HCT116 (cell line): Measurements from ENCODE around the gene PWWP2B. TPM values are rescaled to one million over a fixed set of nuclear protein-coding genes. Genes with fewer than 3 reads are reported as not detected.

ENCODE experiments used
- ATAC-seq: fragments of 200-7000 bp; cut with Tn5 transposase; 2 replicates; pipeline ENCODE4 v1.9.1; 2020; ENCODE audit warnings: mild to moderate bottlenecking, moderate library complexity
- BruUV-seq: library from RNA; stranded (reverse); fragments of 400-500 nt; replicated peaks from 2 replicates; lab custom pipeline; 2021; lab: Mats Ljungman, UMichigan
- CTCF ChIA-PET: fragments of 300-600 bp; sonication (Branson Sonifier 250); formaldehyde crosslinking; loops from one replicate; lab custom pipeline; 2021; ENCODE audit warnings: antibody characterized with exemption; lab: Charles Lee
- POLR2A ChIA-PET: fragments of 300-600, 350-600 bp; sonication (Branson Sonifier 250); formaldehyde crosslinking; loops from one replicate; lab custom pipeline; 2021; ENCODE audit warnings: antibody characterized with exemption; lab: Charles Lee
- RAD21 ChIA-PET, 2 experiments: fragments of 300-600 bp; sonication (Branson Sonifier 250); formaldehyde crosslinking; loops; one replicate each; lab custom pipeline; 2023; ENCODE audit warnings: low total read pairs in 2 of 2; ENCODE audit not compliant: uncharacterized antibody in 2 of 2, unreplicated experiment in 2 of 2, low non-redundant PET in 1 of 2; lab: Charles Lee
- DNase-seq: peaks from one replicate; pipeline ENCODE4 v3.0.0-alpha.2; 2010; ENCODE audit warnings: low read depth, low spot score
- H2AFZ ChIP-seq: fragments of 200-600 bp; shearing (Covaris generic), sonication (generic); 2 replicates; pipeline ENCODE4 v1.6.1; 2017; ENCODE audit warnings: low read depth, mixed run types, mixed read lengths, antibody characterized with exemption, low read length; ENCODE audit not compliant: poor library complexity, severe bottlenecking
- H3K27ac ChIP-seq: 2 replicates; pipeline ENCODE4 v1.5.1; 2012; ENCODE audit warnings: low read depth, low read length
- H3K27me3 ChIP-seq: fragments of 200-600 bp; sonication (generic); 2 replicates; pipeline ENCODE4 v1.6.1; 2016; ENCODE audit warnings: mixed run types, low read length, mixed read lengths; ENCODE audit not compliant: insufficient read depth
- H3K36me3 ChIP-seq, 2 experiments: fragments of 200-500 bp in 1 of 2; fragments of 200-600 bp in 1 of 2; sonication (Bioruptor generic) in 1 of 2; sonication (generic) in 1 of 2; 2 replicates each; pipeline versions ENCODE4 v1.5.1 to v1.6.1; 2014 to 2016; ENCODE audit warnings: low read length in 2 of 2, inconsistent platforms in 1 of 2, mixed read lengths in 1 of 2, mixed run types in 1 of 2; ENCODE audit not compliant: insufficient read depth in 2 of 2, control insufficient read depth in 1 of 2
- H3K4me1 ChIP-seq, 2 experiments: fragments of 200-600 bp in 1 of 2; sonication (generic) in 1 of 2; 2 replicates each; pipeline versions ENCODE4 v1.5.1 to v1.6.1; 2012 to 2017; ENCODE audit warnings: low read length in 2 of 2, inconsistent platforms in 1 of 2, mild to moderate bottlenecking in 1 of 2, mixed read lengths in 1 of 2, mixed run types in 1 of 2, moderate library complexity in 1 of 2; ENCODE audit not compliant: insufficient read depth in 2 of 2, control insufficient read depth in 1 of 2
- H3K4me2 ChIP-seq: fragments of 200-600 bp; sonication (generic); 2 replicates; pipeline ENCODE4 v1.6.1; 2017; ENCODE audit warnings: mixed run types, low read length, mixed read lengths
- H3K4me3 ChIP-seq, 2 experiments: fragments of 200-600 bp in 1 of 2; sonication (generic) in 1 of 2; replicated peaks in 1 of 2; 2 replicates each; pipeline ENCODE4 v1.5.1; 2011 to 2016; ENCODE audit warnings: low read length in 2 of 2, control low read depth in 1 of 2, low read depth in 1 of 2, mild to moderate bottlenecking in 1 of 2, mixed read lengths in 1 of 2, mixed run types in 1 of 2
- H3K79me2 ChIP-seq: fragments of 200-600 bp; sonication (generic); 2 replicates; pipeline ENCODE4 v1.6.1; 2017; ENCODE audit warnings: mild to moderate bottlenecking, mixed run types, low read length, moderate library complexity, mixed read lengths; ENCODE audit not compliant: insufficient read depth
- H3K9ac ChIP-seq: fragments of 200-600 bp; sonication (generic); 2 replicates; pipeline ENCODE4 v1.6.1; 2016; ENCODE audit warnings: low read length, mixed read lengths
- H3K9me2 ChIP-seq: fragments of 200-600 bp; sonication (generic), shearing (Covaris generic); 2 replicates; pipeline ENCODE4 v1.6.1; 2017; ENCODE audit warnings: mixed run types, mild to moderate bottlenecking, moderate library complexity; ENCODE audit not compliant: insufficient read depth
- H3K9me3 ChIP-seq, 2 experiments: fragments of 200-500 bp in 1 of 2; fragments of 200-600 bp in 1 of 2; sonication (Bioruptor generic) in 1 of 2; sonication (generic) in 1 of 2; 2 replicates each; pipeline ENCODE4 v1.6.1; 2014 to 2017; ENCODE audit warnings: low read length in 2 of 2, mixed read lengths in 2 of 2, inconsistent platforms in 1 of 2, low read depth in 1 of 2, mild to moderate bottlenecking in 1 of 2, mixed run types in 1 of 2, moderate library complexity in 1 of 2; ENCODE audit not compliant: control insufficient read depth in 1 of 2, insufficient read depth in 1 of 2
- H4K20me1 ChIP-seq: fragments of 200-600 bp; sonication (generic), shearing (Covaris generic); 2 replicates; pipeline ENCODE4 v1.6.1; 2017; ENCODE audit warnings: mixed run types, mild to moderate bottlenecking, moderate library complexity; ENCODE audit not compliant: insufficient read depth
- CBX3 ChIP-seq: IDR thresholded peaks from 2 replicates; pipeline ENCODE4 v1.6.1; 2012; ENCODE audit warnings: low read depth
- ELF1 ChIP-seq: IDR thresholded peaks from 2 replicates; pipeline ENCODE4 v1.6.1; 2012; ENCODE audit warnings: low read depth, borderline replicate concordance
- MAX ChIP-seq: IDR thresholded peaks from 2 replicates; pipeline ENCODE4 v1.6.1; 2012
- POLR2AphosphoS5 ChIP-seq: IDR thresholded peaks from 2 replicates; pipeline ENCODE4 v1.6.1; 2011; ENCODE audit warnings: mild to moderate bottlenecking, low read depth, low read length, moderate library complexity
- REST ChIP-seq: IDR thresholded peaks from 2 replicates; pipeline ENCODE4 v1.6.1; 2012; ENCODE audit warnings: low read depth
- SIN3A ChIP-seq: IDR thresholded peaks from 2 replicates; pipeline ENCODE4 v1.6.1; 2012; ENCODE audit warnings: low read depth
- ZFX ChIP-seq: fragments of 450-650 bp; IDR thresholded peaks from 2 replicates; pipeline ENCODE4 v1.6.1; 2017
- ZNF274 ChIP-seq: fragments of 200-500 bp; sonication (Bioruptor generic); IDR thresholded peaks from 2 replicates; pipeline ENCODE4 v1.6.1; 2014; ENCODE audit warnings: mild to moderate bottlenecking, low read depth, low read length, inconsistent platforms
- intact Hi-C: fragments of 100-400 bp; cut with micrococcal nuclease; formaldehyde crosslinking; loops from 2 replicates; pipeline ENCODE4 v1.10.0; 2022
- total RNA-seq: library from RNA; stranded (reverse); gene quantifications from one replicate; pipeline ENCODE4 v1.2.1, GENCODE V29; 2021; ENCODE audit not compliant: unreplicated experiment

PWWP2B gene
- total RNA-seq, 1 experiment from 2014 or later, result 13.9 TPM

- CTCF ChIA-PET, result no interaction called here
- DNase-seq (no peak), ATAC-seq (no peak)
- Histone ChIP-seq H4K20me1 (no peaks in the 10 kb centered on the region), H3K9ac (no peak overlapping the region), H3K79me2 (peaks cover 47% of the 10 kb centered on the region), H3K9me2 (no peaks in the 10 kb centered on the region), H3K4me1 (peaks cover 15 to 19% of the 10 kb centered on the region in 2 experiments; a peak in 3 of 4 replicates), H3K27me3 (no peaks in the 10 kb centered on the region), H3K27ac (no peak overlapping the region; the same call in 1 of the 2 replicates), H2AFZ (no peak overlapping the region), H3K4me3 (no peak overlapping the region), H3K36me3 (peaks cover 0 to 6% of the 10 kb centered on the region in 2 experiments; a peak in 1 of 4 replicates), H3K9me3 (no peaks in the 10 kb centered on the region), H3K4me2 (no peak overlapping the region)
- POLR2A ChIA-PET, result no interaction called here
- RAD21 ChIA-PET, result no interaction called here
- no TSS peak for BruUV-seq
- intact Hi-C loops, result no loop called here
- TF ChIP-seq ZNF274 (no peak), SIN3A (no peak), ELF1 (no peak), POLR2AphosphoS5 (no peak), ZFX (no peak), MAX (no peak), REST (no peak), CBX3 (no peak)
These were observed 14.7 kb downstream of the PWWP2B start for GRCh38 chr10:132411561-132412253.
